NCI-H748 (cell line): Measurements from ENCODE around the gene PNPLA6.
A peak's percentile ranks its signal among the peaks of the same experiment; 100 is the strongest.
"Not testable (repeated sequence)": the region's sequence is repeated elsewhere in the genome, so short reads cannot be mapped to it uniquely, and the experiment has no call there.

Experiments
- DNase-seq: peaks from one replicate; lab custom pipeline; 2025; ENCODE audit not compliant: unreplicated experiment; lab: John Stamatoyannopoulos, UW

Gene PNPLA6

GRCh38 chr19:7529610-7530490 is 5.7 kb upstream of the PNPLA6 start:
- no peak for DNase-seq

- peak; percentile 10 for DNase-seq
Measured at GRCh38 chr19:7533281-7533885, 2.1 kb upstream of the PNPLA6 start.

- peak; percentile 88 for DNase-seq
Measured at GRCh38 chr19:7533925-7534480, 1.5 kb upstream of the PNPLA6 start.

GRCh38 chr19:7534531-7535046 is 928 bp upstream of the PNPLA6 start:
- DNase-seq = peak; percentile 39

GRCh38 chr19:7535998-7536695 is 630 bp downstream of the PNPLA6 start:
- DNase-seq = peak; percentile 10

GRCh38 chr19:7538990-7539389 is 3.5 kb downstream of the PNPLA6 start:
- not testable (repeated sequence) for DNase-seq

GRCh38 chr19:7539827-7540425 is 4.4 kb downstream of the PNPLA6 start:
- no peak for DNase-seq

GRCh38 chr19:7540761-7541474 is 5.4 kb downstream of the PNPLA6 start:
- DNase-seq = no peak

- DNase-seq = no peak
Measured at GRCh38 chr19:7541475-7541824, 5.9 kb downstream of the PNPLA6 start.

GRCh38 chr19:7541828-7542443 is 6.4 kb downstream of the PNPLA6 start:
- no peak for DNase-seq

- no peak for DNase-seq
Measured at GRCh38 chr19:7542556-7543348, 7.2 kb downstream of the PNPLA6 start.

GRCh38 chr19:7544626-7545025 is 9.1 kb downstream of the PNPLA6 start:
- no peak for DNase-seq

GRCh38 chr19:7545300-7545699 is 9.8 kb downstream of the PNPLA6 start:
- DNase-seq = no peak

GRCh38 chr19:7545904-7546303 is 10.4 kb downstream of the PNPLA6 start:
- no peak for DNase-seq

- DNase-seq = no peak
Measured at GRCh38 chr19:7547159-7547558, 11.6 kb downstream of the PNPLA6 start.

- no peak for DNase-seq
Measured at GRCh38 chr19:7549429-7550148, 14.1 kb downstream of the PNPLA6 start.

- DNase-seq = no peak
Measured at GRCh38 chr19:7550169-7550770, 14.8 kb downstream of the PNPLA6 start.
